Hepatocyte (in vitro differentiated cells): ENCODE results near the gene RAI1.

Experiments
- EZH2 ChIP-seq: fragments of 200-600 bp; sonication (generic); IDR thresholded peaks from 2 replicates; pipeline ENCODE4 v1.6.1; 2016; ENCODE audit warnings: antibody characterized with exemption, mild to moderate bottlenecking, borderline replicate concordance
- EZH2phosphoT487 ChIP-seq: fragments of 200-600 bp; sonication (generic); IDR thresholded peaks from one replicate; pipeline ENCODE4 v1.6.1; 2018; ENCODE audit warnings: antibody characterized with exemption, mild to moderate bottlenecking, low read depth, moderate library complexity; ENCODE audit not compliant: unreplicated experiment, severe bottlenecking
- TF ChIP-seq, protein P1 (sequence below): fragments of 200-600 bp; sonication (generic); IDR thresholded peaks from 2 replicates; pipeline ENCODE4 v1.5.1; 2016; ENCODE audit warnings: antibody characterized with exemption, mild to moderate bottlenecking; ENCODE audit not compliant: poor library complexity

DNA sequence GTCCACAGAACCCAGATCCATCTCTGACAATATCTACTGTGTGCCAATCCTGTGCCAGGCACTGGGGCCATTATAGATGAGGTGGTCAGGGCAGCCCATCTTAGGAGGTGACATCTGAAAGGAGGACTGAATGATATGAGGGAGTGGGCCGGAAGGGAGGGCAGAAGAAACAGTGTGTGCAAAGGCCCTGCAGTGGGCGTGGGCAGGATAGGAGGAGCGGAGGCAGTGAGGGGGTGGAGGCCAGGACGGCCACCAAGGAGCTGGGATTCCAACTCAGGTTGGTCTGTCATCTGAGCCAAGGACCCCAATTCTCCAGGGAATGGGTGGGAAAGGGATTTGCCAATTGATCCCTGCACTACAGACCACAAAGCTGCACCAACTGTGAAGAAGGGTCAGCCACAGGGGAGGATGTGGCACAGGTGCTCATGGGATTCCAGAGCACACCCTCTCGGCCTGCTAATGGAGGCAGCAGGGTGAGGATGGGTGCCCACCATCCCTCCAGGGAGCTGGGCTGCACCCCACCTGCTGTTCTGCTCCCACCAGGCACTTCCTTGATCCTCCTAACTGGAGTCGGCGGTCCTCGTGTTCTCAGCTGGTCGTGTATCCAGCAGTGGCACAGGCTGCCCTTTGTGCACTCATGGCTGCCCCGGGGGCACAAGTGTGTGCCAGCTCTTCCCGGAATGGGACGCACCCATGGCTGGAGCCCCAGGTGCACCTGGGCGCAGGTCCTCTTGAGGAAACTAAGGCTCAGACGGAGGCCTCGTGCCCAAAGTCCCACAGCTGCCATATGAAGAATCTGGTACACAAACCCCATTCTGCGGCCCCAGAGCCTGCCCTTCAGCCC lies 145.9 kb downstream of the RAI1 start:
- TF ChIP-seq, protein P1, sequence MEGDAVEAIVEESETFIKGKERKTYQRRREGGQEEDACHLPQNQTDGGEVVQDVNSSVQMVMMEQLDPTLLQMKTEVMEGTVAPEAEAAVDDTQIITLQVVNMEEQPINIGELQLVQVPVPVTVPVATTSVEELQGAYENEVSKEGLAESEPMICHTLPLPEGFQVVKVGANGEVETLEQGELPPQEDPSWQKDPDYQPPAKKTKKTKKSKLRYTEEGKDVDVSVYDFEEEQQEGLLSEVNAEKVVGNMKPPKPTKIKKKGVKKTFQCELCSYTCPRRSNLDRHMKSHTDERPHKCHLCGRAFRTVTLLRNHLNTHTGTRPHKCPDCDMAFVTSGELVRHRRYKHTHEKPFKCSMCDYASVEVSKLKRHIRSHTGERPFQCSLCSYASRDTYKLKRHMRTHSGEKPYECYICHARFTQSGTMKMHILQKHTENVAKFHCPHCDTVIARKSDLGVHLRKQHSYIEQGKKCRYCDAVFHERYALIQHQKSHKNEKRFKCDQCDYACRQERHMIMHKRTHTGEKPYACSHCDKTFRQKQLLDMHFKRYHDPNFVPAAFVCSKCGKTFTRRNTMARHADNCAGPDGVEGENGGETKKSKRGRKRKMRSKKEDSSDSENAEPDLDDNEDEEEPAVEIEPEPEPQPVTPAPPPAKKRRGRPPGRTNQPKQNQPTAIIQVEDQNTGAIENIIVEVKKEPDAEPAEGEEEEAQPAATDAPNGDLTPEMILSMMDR: no peak
- TF ChIP-seq EZH2 (no peak), EZH2phosphoT487 (no peak)
